Measurements from ENCODE around the gene ARFGAP1. TPM values are rescaled to one million over a fixed set of nuclear protein-coding genes. Genes with fewer than 3 reads are reported as not detected.

Gene ARFGAP1
- total and polyA plus RNA-seq, 2 of the 8 experiments (the other 6 are each of a cell fraction or from before 2014, with no cell fraction given) = 93.7 to 100 TPM

DNA sequence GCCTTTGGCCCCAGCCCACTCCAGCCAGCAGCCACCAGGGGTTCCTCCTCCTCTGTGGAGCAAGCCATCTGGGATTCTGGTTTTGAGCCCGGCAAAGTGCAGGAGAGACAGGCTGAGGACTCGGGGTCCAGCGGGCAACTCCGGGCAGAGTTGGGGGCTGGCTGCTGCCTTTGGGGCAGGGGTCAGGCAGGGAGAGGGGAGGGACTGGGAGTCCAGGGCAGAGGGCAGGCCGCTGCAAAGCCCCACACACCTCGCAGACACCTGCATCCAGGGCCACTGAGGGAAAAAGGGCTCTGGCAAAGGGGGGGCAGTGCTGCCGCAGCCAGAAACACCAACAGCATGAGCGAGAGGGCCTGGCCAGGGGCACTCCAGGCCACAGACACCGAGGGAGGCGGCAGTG lies 28.1 kb upstream of the ARFGAP1 start (continued):
- TF ChIP-seq, protein P1, sequence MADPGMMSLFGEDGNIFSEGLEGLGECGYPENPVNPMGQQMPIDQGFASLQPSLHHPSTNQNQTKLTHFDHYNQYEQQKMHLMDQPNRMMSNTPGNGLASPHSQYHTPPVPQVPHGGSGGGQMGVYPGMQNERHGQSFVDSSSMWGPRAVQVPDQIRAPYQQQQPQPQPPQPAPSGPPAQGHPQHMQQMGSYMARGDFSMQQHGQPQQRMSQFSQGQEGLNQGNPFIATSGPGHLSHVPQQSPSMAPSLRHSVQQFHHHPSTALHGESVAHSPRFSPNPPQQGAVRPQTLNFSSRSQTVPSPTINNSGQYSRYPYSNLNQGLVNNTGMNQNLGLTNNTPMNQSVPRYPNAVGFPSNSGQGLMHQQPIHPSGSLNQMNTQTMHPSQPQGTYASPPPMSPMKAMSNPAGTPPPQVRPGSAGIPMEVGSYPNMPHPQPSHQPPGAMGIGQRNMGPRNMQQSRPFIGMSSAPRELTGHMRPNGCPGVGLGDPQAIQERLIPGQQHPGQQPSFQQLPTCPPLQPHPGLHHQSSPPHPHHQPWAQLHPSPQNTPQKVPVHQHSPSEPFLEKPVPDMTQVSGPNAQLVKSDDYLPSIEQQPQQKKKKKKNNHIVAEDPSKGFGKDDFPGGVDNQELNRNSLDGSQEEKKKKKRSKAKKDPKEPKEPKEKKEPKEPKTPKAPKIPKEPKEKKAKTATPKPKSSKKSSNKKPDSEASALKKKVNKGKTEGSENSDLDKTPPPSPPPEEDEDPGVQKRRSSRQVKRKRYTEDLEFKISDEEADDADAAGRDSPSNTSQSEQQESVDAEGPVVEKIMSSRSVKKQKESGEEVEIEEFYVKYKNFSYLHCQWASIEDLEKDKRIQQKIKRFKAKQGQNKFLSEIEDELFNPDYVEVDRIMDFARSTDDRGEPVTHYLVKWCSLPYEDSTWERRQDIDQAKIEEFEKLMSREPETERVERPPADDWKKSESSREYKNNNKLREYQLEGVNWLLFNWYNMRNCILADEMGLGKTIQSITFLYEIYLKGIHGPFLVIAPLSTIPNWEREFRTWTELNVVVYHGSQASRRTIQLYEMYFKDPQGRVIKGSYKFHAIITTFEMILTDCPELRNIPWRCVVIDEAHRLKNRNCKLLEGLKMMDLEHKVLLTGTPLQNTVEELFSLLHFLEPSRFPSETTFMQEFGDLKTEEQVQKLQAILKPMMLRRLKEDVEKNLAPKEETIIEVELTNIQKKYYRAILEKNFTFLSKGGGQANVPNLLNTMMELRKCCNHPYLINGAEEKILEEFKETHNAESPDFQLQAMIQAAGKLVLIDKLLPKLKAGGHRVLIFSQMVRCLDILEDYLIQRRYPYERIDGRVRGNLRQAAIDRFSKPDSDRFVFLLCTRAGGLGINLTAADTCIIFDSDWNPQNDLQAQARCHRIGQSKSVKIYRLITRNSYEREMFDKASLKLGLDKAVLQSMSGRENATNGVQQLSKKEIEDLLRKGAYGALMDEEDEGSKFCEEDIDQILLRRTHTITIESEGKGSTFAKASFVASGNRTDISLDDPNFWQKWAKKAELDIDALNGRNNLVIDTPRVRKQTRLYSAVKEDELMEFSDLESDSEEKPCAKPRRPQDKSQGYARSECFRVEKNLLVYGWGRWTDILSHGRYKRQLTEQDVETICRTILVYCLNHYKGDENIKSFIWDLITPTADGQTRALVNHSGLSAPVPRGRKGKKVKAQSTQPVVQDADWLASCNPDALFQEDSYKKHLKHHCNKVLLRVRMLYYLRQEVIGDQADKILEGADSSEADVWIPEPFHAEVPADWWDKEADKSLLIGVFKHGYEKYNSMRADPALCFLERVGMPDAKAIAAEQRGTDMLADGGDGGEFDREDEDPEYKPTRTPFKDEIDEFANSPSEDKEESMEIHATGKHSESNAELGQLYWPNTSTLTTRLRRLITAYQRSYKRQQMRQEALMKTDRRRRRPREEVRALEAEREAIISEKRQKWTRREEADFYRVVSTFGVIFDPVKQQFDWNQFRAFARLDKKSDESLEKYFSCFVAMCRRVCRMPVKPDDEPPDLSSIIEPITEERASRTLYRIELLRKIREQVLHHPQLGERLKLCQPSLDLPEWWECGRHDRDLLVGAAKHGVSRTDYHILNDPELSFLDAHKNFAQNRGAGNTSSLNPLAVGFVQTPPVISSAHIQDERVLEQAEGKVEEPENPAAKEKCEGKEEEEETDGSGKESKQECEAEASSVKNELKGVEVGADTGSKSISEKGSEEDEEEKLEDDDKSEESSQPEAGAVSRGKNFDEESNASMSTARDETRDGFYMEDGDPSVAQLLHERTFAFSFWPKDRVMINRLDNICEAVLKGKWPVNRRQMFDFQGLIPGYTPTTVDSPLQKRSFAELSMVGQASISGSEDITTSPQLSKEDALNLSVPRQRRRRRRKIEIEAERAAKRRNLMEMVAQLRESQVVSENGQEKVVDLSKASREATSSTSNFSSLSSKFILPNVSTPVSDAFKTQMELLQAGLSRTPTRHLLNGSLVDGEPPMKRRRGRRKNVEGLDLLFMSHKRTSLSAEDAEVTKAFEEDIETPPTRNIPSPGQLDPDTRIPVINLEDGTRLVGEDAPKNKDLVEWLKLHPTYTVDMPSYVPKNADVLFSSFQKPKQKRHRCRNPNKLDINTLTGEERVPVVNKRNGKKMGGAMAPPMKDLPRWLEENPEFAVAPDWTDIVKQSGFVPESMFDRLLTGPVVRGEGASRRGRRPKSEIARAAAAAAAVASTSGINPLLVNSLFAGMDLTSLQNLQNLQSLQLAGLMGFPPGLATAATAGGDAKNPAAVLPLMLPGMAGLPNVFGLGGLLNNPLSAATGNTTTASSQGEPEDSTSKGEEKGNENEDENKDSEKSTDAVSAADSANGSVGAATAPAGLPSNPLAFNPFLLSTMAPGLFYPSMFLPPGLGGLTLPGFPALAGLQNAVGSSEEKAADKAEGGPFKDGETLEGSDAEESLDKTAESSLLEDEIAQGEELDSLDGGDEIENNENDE (IDR thresholded peaks at IDR 0.05; ENCODE audit: insufficient replicate concordance, low read length) = no peak
- TF ChIP-seq HDAC2 (IDR thresholded peaks at IDR 0.05; ENCODE audit: borderline replicate concordance in 1 of 2, low read depth in 2 of 2, low read length in 2 of 2) (no peak), TBP (IDR thresholded peaks at IDR 0.05; ENCODE audit: low read depth, low read length) (no peak), ASH2L (IDR thresholded peaks at IDR 0.05; ENCODE audit: low read length) (no peak), YY1 (IDR thresholded peaks at IDR 0.05; ENCODE audit: low read depth, low read length) (no peak), CEBPB (IDR thresholded peaks at IDR 0.05; ENCODE audit: low read depth, low read length) (no peak)
